GM19324 (cell line): ENCODE measurements around the gene STK16.

ENCODE experiments used
- ATAC-seq: cut with Tn5 transposase; IDR thresholded peaks from one replicate; pipeline ENCODE4 v1.9.1; 2021; ENCODE audit warnings: mild to moderate bottlenecking, moderate library complexity; ENCODE audit not compliant: unreplicated experiment, low FRiP score

STK16 gene

DNA sequence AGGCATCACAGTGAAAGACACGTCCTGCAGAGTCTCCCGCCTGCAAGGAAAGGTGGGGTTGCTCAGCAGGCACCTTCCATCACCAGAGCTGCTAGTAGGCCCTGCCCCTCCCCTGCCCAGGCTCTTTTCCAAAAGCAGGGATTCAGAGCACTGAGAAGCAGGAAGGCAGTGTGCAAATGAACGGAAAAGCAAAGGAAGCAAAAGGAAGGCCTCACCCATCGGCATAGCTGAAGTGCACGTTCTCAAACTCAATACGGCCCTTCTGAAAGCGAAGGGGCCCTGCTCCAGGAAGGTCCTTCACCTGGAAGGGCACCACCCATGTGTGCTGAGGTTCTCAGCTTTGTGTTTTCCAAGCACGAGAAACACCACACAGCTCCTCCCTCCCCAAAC is 32.3 kb upstream of the STK16 start:
- no peak for ATAC-seq

DNA sequence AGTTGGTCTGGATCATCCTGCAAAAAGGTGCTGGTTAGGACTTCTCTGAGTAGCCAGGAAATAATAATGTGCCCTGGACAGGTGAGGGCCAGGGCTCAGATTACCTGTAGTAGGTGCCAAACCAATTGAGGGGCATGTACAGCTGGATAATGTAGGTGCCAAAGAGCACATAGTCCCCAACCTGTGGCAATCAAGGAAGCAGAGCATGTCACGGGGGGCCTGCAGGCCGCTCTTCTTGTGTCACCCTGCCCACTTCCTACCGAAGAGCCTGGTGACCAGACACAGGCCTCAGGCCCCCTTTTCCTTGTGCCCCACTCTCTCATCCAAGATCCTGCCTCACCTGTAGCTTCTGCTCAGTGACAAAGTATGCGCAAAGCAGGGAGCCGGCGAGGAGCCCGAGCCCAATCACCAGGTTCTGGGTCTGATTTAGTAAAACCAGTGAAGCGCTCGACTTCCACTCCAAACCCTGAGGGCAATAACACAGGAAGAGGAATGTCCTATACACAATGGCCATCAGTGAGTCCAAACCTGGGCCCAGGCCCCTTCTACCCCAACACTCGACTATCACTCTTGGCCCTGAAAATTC is 31.7 kb upstream of the STK16 start:
- ATAC-seq: no peak

- no peak for ATAC-seq
Observed at GRCh38 chr2:219214141-219214540, 31.1 kb upstream of the STK16 start.

GRCh38 chr2:219214786-219215185 is 30.5 kb upstream of the STK16 start:
- no peak for ATAC-seq

GRCh38 chr2:219215871-219216534 is 29.3 kb upstream of the STK16 start:
- no peak for ATAC-seq

- no peak for ATAC-seq
Observed at GRCh38 chr2:219216535-219216915, 28.8 kb upstream of the STK16 start.

DNA sequence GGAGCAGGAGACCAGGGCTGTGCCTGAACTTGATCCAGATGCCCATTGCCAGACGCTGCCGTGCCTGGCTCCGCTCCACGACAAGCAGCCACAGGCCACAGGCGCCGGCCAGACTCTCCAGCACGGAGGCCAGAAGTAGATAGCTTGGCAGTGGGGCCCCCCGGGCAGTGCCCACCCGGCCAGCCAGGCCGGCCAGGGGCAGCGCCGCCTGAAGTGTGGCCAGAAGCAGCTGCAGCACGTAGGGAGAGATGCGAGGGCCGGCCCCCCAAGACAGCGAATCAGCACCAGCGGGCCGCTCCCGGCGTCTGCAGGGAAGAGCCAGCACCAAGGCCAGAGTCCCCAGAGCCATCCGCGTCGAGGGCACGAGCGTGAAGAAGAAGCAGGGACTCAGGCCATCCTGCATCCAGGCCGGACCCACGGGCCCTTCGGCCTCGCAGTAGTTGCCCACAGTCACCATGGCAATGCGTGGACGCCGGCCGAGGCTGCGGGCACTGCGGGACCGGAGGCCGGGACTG is 27.0 kb upstream of the STK16 start:
- ATAC-seq: no peak

GRCh38 chr2:219218732-219219701 is 26.3 kb upstream of the STK16 start, which contains the start of gene ABCB6:
Gene ABCB6, minus strand, starts transcription at chr2:219218958. Its CDS starts 285 bp downstream, at chr2:219218673.
- ATAC-seq: peak; percentile 84

- no peak for ATAC-seq
Observed at GRCh38 chr2:219219784-219220532, 25.3 kb upstream of the STK16 start.

- ATAC-seq: no peak
Observed at GRCh38 chr2:219220652-219221402, 24.5 kb upstream of the STK16 start.

DNA sequence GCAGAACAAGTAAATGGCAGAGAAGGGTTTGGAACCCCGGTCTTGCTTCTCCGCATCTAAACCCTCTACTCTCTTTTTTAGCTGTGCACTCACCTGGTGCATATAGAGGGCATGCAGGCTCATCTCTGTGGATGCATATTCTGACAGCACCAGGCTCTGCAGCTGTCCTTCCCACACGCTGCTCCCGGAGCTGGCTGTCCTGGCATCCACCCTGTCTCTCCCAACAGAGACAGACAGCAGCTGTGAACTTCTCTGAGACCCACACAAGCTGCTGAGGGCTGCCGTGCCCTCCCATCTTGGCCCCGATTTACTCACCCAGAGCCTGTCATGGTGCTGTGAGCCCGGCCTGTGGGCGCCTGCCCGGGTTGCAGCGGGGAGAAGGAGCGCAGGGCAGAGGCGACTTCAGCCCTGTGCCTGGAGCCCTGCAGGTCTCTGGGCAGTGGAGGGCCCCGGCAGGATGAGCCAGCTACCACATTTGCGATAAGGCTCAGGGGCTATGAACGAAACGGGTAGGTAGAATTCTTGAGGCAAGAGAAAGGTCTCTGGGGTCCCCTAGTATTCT is 23.2 kb upstream of the STK16 start:
- no peak for ATAC-seq

GRCh38 chr2:219223831-219224610 is 21.3 kb upstream of the STK16 start:
- no peak for ATAC-seq

DNA sequence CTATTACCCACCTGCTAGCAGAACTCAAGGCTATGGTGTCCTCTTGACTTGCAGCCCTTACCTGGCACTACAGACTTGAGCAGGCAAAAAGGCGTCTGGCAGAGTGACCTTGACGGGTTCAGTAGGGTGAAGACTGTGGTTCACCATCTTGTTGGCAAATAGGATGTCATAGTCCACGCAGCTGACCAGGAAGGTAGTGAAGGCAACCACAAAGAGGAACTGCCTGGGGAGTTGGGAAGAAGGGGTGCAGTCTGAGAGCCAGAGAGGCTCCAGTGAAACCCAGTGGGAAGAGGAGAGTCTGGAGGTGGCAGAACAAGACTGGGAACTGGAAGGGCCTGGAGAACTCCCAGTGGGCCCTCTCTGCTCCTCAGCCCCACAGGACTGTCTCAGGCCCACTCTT is 19.9 kb upstream of the STK16 start:
- ATAC-seq: no peak

DNA sequence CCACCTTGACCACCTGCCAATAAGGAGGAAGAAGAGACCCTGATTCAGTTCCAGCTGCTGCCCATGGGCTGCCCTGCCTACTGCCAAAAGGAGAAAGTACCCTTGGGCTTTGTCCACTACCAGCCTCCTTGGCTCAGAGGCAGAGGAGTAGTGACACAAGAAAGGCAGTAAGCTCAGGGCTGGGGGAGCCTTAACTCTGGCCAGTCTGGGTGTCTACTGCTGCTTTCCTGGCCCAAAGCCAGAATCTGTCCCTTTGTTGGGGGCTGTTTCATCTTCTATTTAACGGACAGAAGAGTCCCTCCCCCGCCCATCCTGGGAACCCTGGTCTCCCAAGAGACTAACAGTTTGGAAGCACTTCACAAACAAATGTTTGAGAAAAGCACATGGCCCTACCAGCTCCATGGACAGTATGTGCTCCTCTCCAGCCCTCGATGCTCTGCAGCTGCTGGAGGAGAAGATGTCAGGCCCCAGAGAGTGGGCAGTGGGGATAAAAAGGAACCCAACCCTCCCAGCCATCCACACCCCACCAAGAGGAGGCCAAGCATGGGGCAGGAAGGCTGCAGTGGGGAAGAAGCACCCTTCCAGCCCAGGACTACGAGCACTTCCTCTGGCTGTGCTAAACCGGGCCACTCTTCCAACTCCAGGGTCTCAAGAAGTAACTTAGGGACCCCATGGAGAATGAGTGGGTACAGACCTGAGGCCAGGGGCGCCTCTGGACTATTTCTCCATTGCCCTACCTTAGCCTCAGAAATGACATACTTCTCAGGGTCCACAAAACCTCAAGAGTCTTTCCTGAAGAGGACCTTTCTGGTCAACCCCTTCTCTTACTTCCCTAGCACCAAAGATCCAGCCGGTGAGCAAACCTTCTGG is 17.0 kb upstream of the STK16 start:
- ATAC-seq: no peak

DNA sequence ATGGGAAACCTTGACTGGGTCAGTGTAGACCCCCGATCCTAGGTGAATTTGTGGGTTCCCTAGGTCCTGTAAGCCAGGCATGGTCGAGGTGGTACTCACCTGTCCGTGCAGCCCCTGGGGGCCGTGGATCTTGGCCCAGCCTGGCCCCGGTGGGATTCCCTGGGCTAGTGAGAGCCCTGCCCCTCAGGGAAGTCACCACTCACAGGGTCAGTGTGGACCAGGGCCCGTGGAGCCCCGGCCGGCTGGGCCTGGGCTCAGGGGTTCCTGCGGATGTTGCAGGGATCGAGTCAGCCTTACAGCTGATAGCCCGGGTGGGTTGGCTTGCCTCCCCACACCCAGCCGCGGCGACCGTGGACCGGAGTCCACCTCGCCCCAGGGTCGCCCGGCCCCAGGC is 16.4 kb upstream of the STK16 start:
- peak; percentile 7 for ATAC-seq

GRCh38 chr2:219229305-219230058 is 15.8 kb upstream of the STK16 start, which contains the start of the genes ANKZF1 and ATG9A:
Gene ANKZF1, plus strand, starts transcription at chr2:219229806. Its CDS starts 452 bp downstream, at chr2:219230258.
Gene ATG9A, minus strand, starts transcription at chr2:219229636. Its CDS starts 1,612 bp downstream, at chr2:219228024.
- ATAC-seq: peak; percentile 98

DNA sequence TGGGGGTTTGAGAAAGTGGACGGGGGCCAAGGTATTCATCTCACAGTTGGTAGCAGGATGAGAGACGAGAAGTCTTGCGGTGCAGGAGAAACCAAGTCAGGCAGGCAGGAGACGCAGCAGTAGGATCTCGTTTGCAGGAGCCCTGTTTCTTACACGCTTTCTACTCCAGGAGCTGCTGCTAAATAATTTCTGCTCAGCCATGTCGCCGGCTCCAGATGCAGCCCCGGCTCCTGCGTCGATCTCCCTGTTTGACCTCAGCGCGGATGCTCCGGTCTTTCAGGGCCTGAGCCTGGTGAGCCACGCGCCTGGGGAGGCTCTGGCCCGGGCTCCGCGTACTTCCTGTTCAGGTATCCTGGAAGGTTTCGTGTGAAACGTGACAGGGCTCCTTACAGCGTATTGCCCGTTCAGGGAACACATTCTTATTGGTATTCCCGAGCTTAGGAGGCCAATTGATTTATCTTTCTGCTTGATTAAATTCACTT is 15.2 kb upstream of the STK16 start:
- no peak for ATAC-seq
